Measurements from ENCODE around the gene LCN9.

Gene LCN9

DNA sequence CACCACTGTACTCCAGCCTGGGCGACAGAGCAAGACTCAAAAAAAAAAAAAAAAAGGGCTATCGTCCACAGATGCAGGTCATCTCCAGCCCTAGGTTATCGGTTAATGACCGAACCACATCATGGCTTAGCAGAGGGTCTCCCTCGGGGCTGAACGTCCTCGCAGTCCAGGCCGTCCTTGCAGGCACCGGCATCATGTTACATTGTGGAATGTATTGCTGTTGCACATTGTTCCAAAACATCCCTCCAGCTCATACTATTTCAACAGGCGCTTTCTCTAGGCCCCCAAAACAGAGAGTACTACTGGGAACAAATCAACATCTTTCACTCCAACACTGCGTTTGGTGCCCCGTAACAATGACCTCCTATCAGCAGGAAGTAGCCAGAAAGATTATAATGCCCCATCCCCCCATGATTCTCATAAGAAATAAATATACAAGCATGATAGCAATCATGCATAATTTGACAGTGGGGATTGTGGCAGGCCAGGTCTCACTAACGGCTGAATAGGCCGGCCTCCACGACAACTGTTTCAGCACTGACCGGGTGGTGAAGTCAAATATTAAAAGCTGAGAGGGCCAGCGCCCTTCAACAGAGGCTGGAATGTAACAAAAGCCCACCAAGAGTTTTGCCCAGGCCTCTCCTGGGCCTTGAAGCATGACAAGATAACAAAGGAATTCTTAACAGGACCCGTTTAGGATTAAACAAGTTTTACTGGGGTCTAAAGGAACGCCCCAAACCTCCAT lies 1.1 kb upstream of the LCN9 start:
- H3K4me1 ChIP-seq (ENCODE audit: low read length): 0 out of 2 replicates have a peak, but pooled peaks cover 4% of the 10 kb centered on the region
- no peak overlapping the region for H3K4me2 ChIP-seq (ENCODE audit: low read depth, low read length)
- H3K9ac ChIP-seq (ENCODE audit: low read length): no peak overlapping the region
- H3K9me2 ChIP-seq (replicated peaks; ENCODE audit: insufficient read depth, low read length): no peaks in the 10 kb centered on the region
- H3K4me3 ChIP-seq (ENCODE audit: low read length): no peak overlapping the region
- H3K36me3 ChIP-seq (replicated peaks; ENCODE audit: insufficient read depth, low read length): no peaks in the 10 kb centered on the region
- TF ChIP-seq EZH2phosphoT487 (IDR thresholded peaks at IDR 0.05; ENCODE audit: low read length) (no peak), CTCF (IDR thresholded peaks at IDR 0.05; ENCODE audit: low read length) (no peak), EZH2 (optimal IDR thresholded peaks at IDR 0.05; ENCODE audit: low read depth, low read length) (no peak)
- no peaks in the 10 kb centered on the region for H4K20me1 ChIP-seq (ENCODE audit: insufficient read depth, low read length)
- no peak overlapping the region for H3K27ac ChIP-seq (ENCODE audit: low read length)
- DNase-seq: no peak
- no peaks in the 10 kb centered on the region for H3K79me2 ChIP-seq (ENCODE audit: low read length)
- peaks cover 91% of the 10 kb centered on the region for H3K27me3 ChIP-seq (replicated peaks; ENCODE audit: insufficient read depth, low read length)
- no peaks in the 10 kb centered on the region for H3K9me3 ChIP-seq (replicated peaks; ENCODE audit: insufficient read depth, low read length)
- no peaks in the 10 kb centered on the region for H3F3A ChIP-seq (ENCODE audit: insufficient read depth, low read length)
- no peak overlapping the region for H2AFZ ChIP-seq (ENCODE audit: low read length)

DNA sequence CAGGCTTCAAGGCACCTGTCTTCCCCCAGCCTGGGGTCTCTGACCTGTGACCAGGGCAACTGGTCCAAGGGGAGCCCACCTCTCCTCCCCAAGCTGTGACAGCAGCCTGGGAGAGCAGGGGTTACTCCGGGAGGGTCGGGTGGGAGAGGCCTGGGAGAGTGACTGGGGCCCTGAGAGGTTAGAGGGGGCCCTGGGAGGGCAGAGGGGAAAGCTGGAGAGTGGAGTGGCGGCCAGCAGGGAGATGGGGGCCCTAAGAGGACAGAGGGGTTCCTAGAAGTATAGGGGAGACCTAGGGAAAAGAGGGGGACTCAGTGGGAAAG lies 302 bp downstream of the LCN9 start:
- no peak for DNase-seq
- no peaks in the 10 kb centered on the region for H3F3A ChIP-seq (ENCODE audit: insufficient read depth, low read length)

DNA sequence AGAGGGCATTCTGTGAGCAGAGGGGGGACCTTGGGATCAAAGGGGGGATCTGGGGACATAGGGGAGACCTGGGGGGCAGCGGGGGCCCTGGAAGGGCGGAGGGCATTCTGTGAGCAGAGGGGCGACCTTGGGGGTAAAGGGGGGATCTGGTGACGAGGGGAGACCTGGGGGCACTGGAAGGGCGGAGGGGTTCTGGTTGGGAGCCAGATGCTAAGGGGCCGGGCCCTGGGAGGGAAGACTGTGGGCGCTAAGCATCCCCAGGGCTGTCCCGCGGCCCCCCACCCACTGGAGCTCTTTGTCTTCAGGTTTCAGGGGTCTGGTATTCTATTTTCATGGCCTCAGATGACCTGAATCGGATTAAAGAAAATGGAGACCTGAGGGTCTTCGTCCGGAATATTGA lies 748 bp downstream of the LCN9 start:
- Histone ChIP-seq H3K27me3 (replicated peaks; ENCODE audit: insufficient read depth, low read length) (peaks cover 85% of the 10 kb centered on the region), H3K9me2 (replicated peaks; ENCODE audit: insufficient read depth, low read length) (no peaks in the 10 kb centered on the region), H3K4me1 (ENCODE audit: low read length) (0 out of 2 replicates have a peak, but pooled peaks cover 4% of the 10 kb centered on the region), H3K36me3 (replicated peaks; ENCODE audit: insufficient read depth, low read length) (no peaks in the 10 kb centered on the region), H4K20me1 (ENCODE audit: insufficient read depth, low read length) (no peaks in the 10 kb centered on the region), H3K27ac (ENCODE audit: low read length) (no peak overlapping the region), H3K79me2 (ENCODE audit: low read length) (no peaks in the 10 kb centered on the region), H3K9ac (ENCODE audit: low read length) (no peak overlapping the region), H3K9me3 (replicated peaks; ENCODE audit: insufficient read depth, low read length) (no peaks in the 10 kb centered on the region), H3K4me2 (ENCODE audit: low read depth, low read length) (no peak overlapping the region), H3F3A (ENCODE audit: insufficient read depth, low read length) (no peaks in the 10 kb centered on the region), H3K4me3 (ENCODE audit: low read length) (no peak overlapping the region), H2AFZ (ENCODE audit: low read length) (no peak overlapping the region)
- DNase-seq: no peak
- no peak for TF ChIP-seq EZH2 (optimal IDR thresholded peaks at IDR 0.05; ENCODE audit: low read depth, low read length)
- TF ChIP-seq CTCF (IDR thresholded peaks at IDR 0.05; ENCODE audit: low read length): no peak
- TF ChIP-seq EZH2phosphoT487 (IDR thresholded peaks at IDR 0.05; ENCODE audit: low read length): no peak

More for the DNA sequence above, 302 bp downstream of the LCN9 start:
- H2AFZ ChIP-seq (ENCODE audit: low read length): no peak overlapping the region
- H3K9me3 ChIP-seq (replicated peaks; ENCODE audit: insufficient read depth, low read length): no peaks in the 10 kb centered on the region
- H3K27ac ChIP-seq (ENCODE audit: low read length): no peak overlapping the region
- H3K4me3 ChIP-seq (ENCODE audit: low read length): no peak overlapping the region
- H3K27me3 ChIP-seq (replicated peaks; ENCODE audit: insufficient read depth, low read length): peaks cover 85% of the 10 kb centered on the region
- H3K36me3 ChIP-seq (replicated peaks; ENCODE audit: insufficient read depth, low read length): no peaks in the 10 kb centered on the region
- no peak overlapping the region for H3K4me2 ChIP-seq (ENCODE audit: low read depth, low read length)
- no peaks in the 10 kb centered on the region for H3K79me2 ChIP-seq (ENCODE audit: low read length)
- H3K9ac ChIP-seq (ENCODE audit: low read length): no peak overlapping the region
- 0 out of 2 replicates have a peak, but pooled peaks cover 4% of the 10 kb centered on the region for H3K4me1 ChIP-seq (ENCODE audit: low read length)
- no peaks in the 10 kb centered on the region for H4K20me1 ChIP-seq (ENCODE audit: insufficient read depth, low read length)
- no peaks in the 10 kb centered on the region for H3K9me2 ChIP-seq (replicated peaks; ENCODE audit: insufficient read depth, low read length)
- TF ChIP-seq EZH2phosphoT487 (IDR thresholded peaks at IDR 0.05; ENCODE audit: low read length) (no peak), EZH2 (optimal IDR thresholded peaks at IDR 0.05; ENCODE audit: low read depth, low read length) (no peak), CTCF (IDR thresholded peaks at IDR 0.05; ENCODE audit: low read length) (no peak)

All from MM.1S (cell line).